Sigmoid colon (tissue), 7 donors: Measurements from ENCODE around the gene FAM204A. TPM values are rescaled to one million over a fixed set of nuclear protein-coding genes. Genes with fewer than 3 reads are reported as not detected.

Experiments used
- DNase-seq: peaks from one replicate; pipeline ENCODE4 v3.0.0-alpha.2; 2019
- H3K27ac ChIP-seq, 4 donors: fragments of 200-600 bp; sonication (generic); one replicate each; pipeline ENCODE4 v1.5.1; 2016 to 2019; ENCODE audit warnings: mild to moderate bottlenecking in 1 of 4
- H3K27me3 ChIP-seq, 3 donors: fragments of 200-600 bp; sonication (generic); one replicate each; pipeline ENCODE4 v1.5.1; 2019; ENCODE audit warnings: mild to moderate bottlenecking in 1 of 3
- H3K36me3 ChIP-seq, 4 donors: fragments of 200-600 bp; sonication (generic); one replicate each; pipeline ENCODE4 v1.5.1; 2016 to 2019
- H3K4me1 ChIP-seq, 4 donors: fragments of 200-600 bp; sonication (generic); one replicate each; pipeline ENCODE4 v1.5.1; 2017 to 2019
- H3K4me3 ChIP-seq, 4 donors: fragments of 200-600 bp; sonication (generic); one replicate each; pipeline ENCODE4 v1.5.1; 2017 to 2019; ENCODE audit warnings: mild to moderate bottlenecking in 2 of 4, moderate library complexity in 1 of 4
- H3K9me3 ChIP-seq, 4 donors: fragments of 200-600 bp in 3 of 4; sonication (generic) in 3 of 4; one replicate each; pipeline versions ENCODE4 v1.5.1 to v1.6.1; 2013 to 2019
- CTCF ChIP-seq, 4 experiments: fragments of 450-650 bp in 3 of 4; fragments of 200-600 bp in 1 of 4; IDR thresholded peaks; one replicate each; pipeline ENCODE4 v1.5.1; 2016 to 2019; ENCODE audit warnings: antibody characterized with exemption in 4 of 4, mild to moderate bottlenecking in 3 of 4, moderate library complexity in 2 of 4
- EP300 ChIP-seq, 4 donors: sonication (generic); formaldehyde crosslinking; IDR thresholded peaks; one replicate each; pipeline ENCODE4 v1.6.1; 2017; ENCODE audit warnings: antibody characterized with exemption in 4 of 4
- POLR2A ChIP-seq, 2 donors: fragments of 450-650 bp; IDR thresholded peaks; one replicate each; pipeline ENCODE4 v1.6.1; 2016; ENCODE audit warnings: antibody characterized with exemption in 2 of 2, mild to moderate bottlenecking in 2 of 2, moderate library complexity in 2 of 2
- POLR2AphosphoS5 ChIP-seq, 4 donors: sonication (generic); formaldehyde crosslinking; IDR thresholded peaks; one replicate each; pipeline ENCODE4 v1.6.1; 2017; ENCODE audit warnings: antibody characterized with exemption in 4 of 4
- WGBS, 2 donors: extraction: QIAGEN DNeasy Blood & Tissue Kit; methylation state at CpG; one replicate each; pipeline ENCODE4 v1.1.7; 2013; 5-methylcytosine and 5-hydroxymethylcytosine counted together
- intact Hi-C: fragments of 100-400 bp; cut with DNase I; formaldehyde crosslinking; loops from one replicate; pipeline ENCODE4 v1.15.1; 2023
- polyA plus RNA-seq, 3 donors: library from polyadenylated mRNA; stranded (reverse); fragments of 200-250 nt; gene quantifications; one replicate each; pipeline ENCODE4 v1.2.3, GENCODE V29; 2013
- total RNA-seq, 4 donors: library from RNA; depleted of rRNA; stranded (reverse); fragments of >200 nt; gene quantifications; one replicate each; pipeline ENCODE4 v1.1.0, GENCODE V29; 2016
- donor health status: healthy with polysubstance abuse.
- donor health status: Bipolar disorder and iron deficiency.
- donor health status: healthy.

FAM204A gene
- total and polyA plus RNA-seq, 7 donors, result 40.6 to 83.1 (median 60.1) TPM

DNA sequence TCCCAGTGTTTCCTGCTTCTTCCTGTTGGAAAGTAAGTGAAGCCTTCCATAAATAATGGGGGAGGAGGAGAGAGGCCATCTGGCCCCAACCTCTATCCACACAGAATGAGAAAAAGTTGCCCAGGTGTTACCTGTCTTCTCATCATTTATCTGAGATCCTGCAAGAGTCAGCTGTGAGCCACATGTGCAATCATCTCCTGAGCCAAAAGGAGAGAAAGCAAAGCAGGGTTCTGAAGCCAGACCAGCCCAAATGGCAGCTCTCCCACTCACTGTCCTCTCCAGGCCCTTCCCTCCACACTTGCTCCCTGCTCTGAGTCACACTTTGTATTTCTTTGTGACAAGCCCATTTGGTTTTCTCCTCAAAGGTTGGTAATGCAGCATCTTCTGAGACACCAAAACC, 65.9 kb downstream of the FAM204A start:
- Histone ChIP-seq H3K9me3 (peaks cover 0 to 5% (median 1%) of the 10 kb centered on the region in 4 donors), H3K4me1 (peaks cover 0 to 13% (median 11%) of the 10 kb centered on the region in 4 donors), H3K4me3 (no peak overlapping the region), H3K27ac (peak overlapping the region in 1 of 4 donors; percentile 12), H3K36me3 (no peaks in the 10 kb centered on the region), H3K27me3 (no peaks in the 10 kb centered on the region)
- no peak for TF ChIP-seq EP300 (IDR thresholded peaks at IDR 0.05)
- peak in 3 of 4 donors; percentile 22 to 71 (median 55) for TF ChIP-seq POLR2AphosphoS5 (IDR thresholded peaks at IDR 0.05)
- intact Hi-C loops, result no loop called here
- peak; percentile 87 for DNase-seq

GRCh38 chr10:118273662-118274061, 68.5 kb downstream of the FAM204A start:
- peaks cover 0 to 5% (median 1%) of the 10 kb centered on the region in 4 donors for H3K9me3 ChIP-seq
- H3K4me1 ChIP-seq, result peaks cover 0 to 14% (median 13%) of the 10 kb centered on the region in 4 donors
- no peak for DNase-seq
- no peak overlapping the region for H3K4me3 ChIP-seq
- intact Hi-C loops, result no loop called here
- 33 to 95% methylated on average over 1 of the region's 1 CpG for WGBS, 2 donors
- TF ChIP-seq POLR2A (IDR thresholded peaks at IDR 0.05), result no peak
- no peaks in the 10 kb centered on the region for H3K36me3 ChIP-seq
- no peak overlapping the region for H3K27ac ChIP-seq
- no peaks in the 10 kb centered on the region for H3K27me3 ChIP-seq

DNA sequence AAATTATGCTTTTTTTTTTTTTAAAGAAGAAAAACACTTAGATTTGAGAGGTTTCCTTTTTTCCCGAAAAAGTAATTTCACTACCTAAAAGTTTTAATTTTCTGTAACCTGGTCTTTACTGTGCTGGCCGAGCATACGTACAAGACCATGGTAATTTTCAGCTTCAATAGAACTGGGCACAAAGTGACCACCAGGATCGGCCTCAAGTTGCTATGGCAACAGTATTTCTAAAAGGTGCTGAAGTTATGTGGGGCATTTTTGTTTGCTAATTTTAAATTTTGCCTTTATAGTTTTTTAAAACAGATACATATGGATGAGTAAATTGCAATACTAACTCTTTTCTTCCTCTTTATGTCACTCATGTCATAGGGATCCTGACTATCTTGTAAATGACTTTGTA, 69.4 kb downstream of the FAM204A start:
- peak overlapping the region in 3 of 4 donors; percentile 46 to 69 (median 58) for H3K27ac ChIP-seq
- no peak for DNase-seq
- no peaks in the 10 kb centered on the region for H3K27me3 ChIP-seq
- H3K9me3 ChIP-seq, result peaks cover 0 to 2% (median 0%) of the 10 kb centered on the region in 4 donors
- TF ChIP-seq EP300 (IDR thresholded peaks at IDR 0.05) (no peak), CTCF (IDR thresholded peaks at IDR 0.05) (no peak), POLR2AphosphoS5 (IDR thresholded peaks at IDR 0.05) (no peak), POLR2A (IDR thresholded peaks at IDR 0.05) (no peak)
- H3K36me3 ChIP-seq, result no peaks in the 10 kb centered on the region
- WGBS, 2 donors, result 68 to 93% methylated on average over 4 of the region's 4 CpGs
- peaks cover 0 to 14% (median 13%) of the 10 kb centered on the region in 4 donors for H3K4me1 ChIP-seq
- no peak overlapping the region for H3K4me3 ChIP-seq
- intact Hi-C loops, result no loop called here

GRCh38 chr10:118272149-118272721, 69.9 kb downstream of the FAM204A start:
- no peaks in the 10 kb centered on the region for H3K27me3 ChIP-seq
- TF ChIP-seq POLR2AphosphoS5 (IDR thresholded peaks at IDR 0.05), result peak in 2 of 4 donors; percentile 20 to 27
- TF ChIP-seq EP300 (IDR thresholded peaks at IDR 0.05), result no peak
- peak; percentile 78 for DNase-seq
- H3K27ac ChIP-seq, result peak overlapping the region; percentile 46 to 69 (median 56)
- H3K4me1 ChIP-seq, result peaks cover 0 to 14% (median 13%) of the 10 kb centered on the region in 4 donors
- no peaks in the 10 kb centered on the region for H3K9me3 ChIP-seq
- H3K4me3 ChIP-seq, result peak overlapping the region in 3 of 4 donors; percentile 19 to 37 (median 23)
- intact Hi-C loops, result no loop called here
- 13 to 17% methylated on average over 16 of the region's 16 CpGs for WGBS, 2 donors
- H3K36me3 ChIP-seq, result no peaks in the 10 kb centered on the region

DNA sequence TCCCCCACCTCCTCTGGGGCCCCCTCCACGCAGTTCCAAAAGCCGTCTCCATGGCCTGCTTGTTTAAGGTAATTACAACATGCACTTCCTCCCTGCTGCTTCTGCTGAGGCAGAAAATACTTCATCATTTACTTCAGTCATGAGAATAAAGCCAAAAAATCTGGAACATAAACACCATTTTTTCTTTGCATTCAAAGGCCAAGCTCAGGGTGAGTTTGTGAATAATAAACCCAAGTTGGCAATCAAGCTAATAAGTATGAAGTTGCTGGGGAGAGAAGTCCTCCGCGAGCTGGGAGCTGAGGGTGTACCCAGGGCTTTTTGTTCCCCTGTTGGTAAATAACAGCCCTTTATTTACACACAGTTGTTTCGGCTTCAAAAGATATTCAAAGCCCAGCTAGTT, 70.5 kb downstream of the FAM204A start:
- intact Hi-C loops, result no loop called here
- H3K27me3 ChIP-seq, result no peaks in the 10 kb centered on the region
- no peaks in the 10 kb centered on the region for H3K9me3 ChIP-seq
- WGBS, 2 donors, result 15 to 18% methylated on average over 5 of the region's 5 CpGs
- peak overlapping the region; percentile 46 to 69 (median 56) for H3K27ac ChIP-seq
- H3K4me1 ChIP-seq, result peaks cover 0 to 14% (median 13%) of the 10 kb centered on the region in 4 donors
- H3K4me3 ChIP-seq, result peak overlapping the region in 3 of 4 donors; percentile 19 to 37 (median 23)
- H3K36me3 ChIP-seq, result no peaks in the 10 kb centered on the region
- TF ChIP-seq POLR2AphosphoS5 (IDR thresholded peaks at IDR 0.05) (no peak), POLR2A (IDR thresholded peaks at IDR 0.05) (no peak), CTCF (IDR thresholded peaks at IDR 0.05) (no peak), EP300 (IDR thresholded peaks at IDR 0.05) (no peak)
- DNase-seq, result no peak

DNA sequence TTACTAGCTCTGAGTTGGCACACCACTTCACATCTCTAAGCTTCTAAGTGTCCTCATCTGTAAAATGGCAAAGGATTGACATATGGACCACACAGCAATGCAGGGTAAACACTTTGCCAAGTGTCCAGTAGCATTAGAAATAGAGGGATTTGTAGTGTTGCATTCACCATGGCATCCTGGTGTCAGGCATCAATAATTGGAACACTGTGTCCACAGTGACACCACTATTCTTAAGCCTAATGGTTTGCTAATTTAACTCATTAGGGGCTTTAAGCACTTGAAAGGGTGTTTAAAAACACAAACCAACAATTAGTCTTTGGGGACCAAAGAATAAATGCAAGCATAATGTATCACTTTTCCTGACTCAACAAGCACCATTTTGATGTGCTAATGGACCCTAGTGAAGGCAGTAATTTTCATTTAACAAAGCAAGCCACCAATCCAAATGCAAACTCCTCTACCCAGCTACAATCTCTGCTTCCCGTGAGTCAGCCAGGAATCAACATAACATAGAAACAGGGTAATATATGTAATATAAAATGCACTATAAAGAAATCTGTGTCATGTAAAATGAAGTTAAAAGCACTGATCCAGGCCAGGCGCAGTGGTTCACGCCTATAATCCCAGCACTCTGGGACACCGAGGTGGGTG, 75.9 kb downstream of the FAM204A start:
- Histone ChIP-seq H3K27me3 (peaks cover 0 to 5% (median 0%) of the 10 kb centered on the region in 3 donors), H3K27ac (no peak overlapping the region), H3K9me3 (no peaks in the 10 kb centered on the region), H3K36me3 (no peaks in the 10 kb centered on the region), H3K4me1 (peaks cover 0 to 3% (median 2%) of the 10 kb centered on the region in 4 donors), H3K4me3 (no peak overlapping the region)
- 73 to 77% methylated on average over 4 of the region's 4 CpGs for WGBS, 2 donors
- DNase-seq, result no peak
- intact Hi-C loops, result no loop called here
- no peak for TF ChIP-seq POLR2AphosphoS5 (IDR thresholded peaks at IDR 0.05)
- TF ChIP-seq EP300 (IDR thresholded peaks at IDR 0.05), result no peak
- no peak for TF ChIP-seq CTCF (IDR thresholded peaks at IDR 0.05)
- TF ChIP-seq POLR2A (IDR thresholded peaks at IDR 0.05), result no peak
